ENCODE measurements around the gene RHO.

RHO gene

DNA sequence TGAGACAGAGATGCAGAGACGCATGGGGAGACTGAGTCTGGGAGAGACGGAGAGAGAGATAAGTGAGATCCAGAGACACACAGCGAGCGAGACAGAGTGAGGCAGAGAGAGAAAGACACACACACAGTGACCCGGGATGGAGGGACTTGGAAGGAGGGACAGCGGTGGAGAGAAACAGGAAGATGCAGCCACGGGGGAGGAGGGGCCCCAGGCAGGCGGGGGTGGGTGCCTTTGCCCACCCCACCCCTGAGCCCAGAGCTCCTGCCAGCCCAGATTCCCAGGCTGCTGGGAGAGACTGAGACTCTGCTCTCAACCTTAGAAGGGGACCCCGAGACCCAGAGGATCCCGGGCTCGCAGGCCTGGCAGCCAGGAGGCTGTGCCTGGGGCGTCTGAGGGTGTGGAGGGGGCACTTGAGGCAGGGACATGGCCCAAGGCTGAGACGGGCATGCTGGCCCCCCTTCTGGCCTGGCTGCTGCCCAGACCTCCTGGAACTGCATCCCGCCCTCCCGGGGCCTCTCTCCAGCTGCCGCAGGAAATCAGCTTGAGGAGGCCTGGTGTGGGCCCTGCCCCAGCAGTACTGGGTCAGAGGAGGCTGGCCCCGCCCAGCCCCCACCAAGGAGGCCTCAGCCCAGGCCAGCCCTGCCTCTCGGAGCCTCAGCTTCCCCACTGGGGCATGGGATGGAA, 32.6 kb downstream of the RHO start (continued):
- TF ChIP-seq, protein P1, sequence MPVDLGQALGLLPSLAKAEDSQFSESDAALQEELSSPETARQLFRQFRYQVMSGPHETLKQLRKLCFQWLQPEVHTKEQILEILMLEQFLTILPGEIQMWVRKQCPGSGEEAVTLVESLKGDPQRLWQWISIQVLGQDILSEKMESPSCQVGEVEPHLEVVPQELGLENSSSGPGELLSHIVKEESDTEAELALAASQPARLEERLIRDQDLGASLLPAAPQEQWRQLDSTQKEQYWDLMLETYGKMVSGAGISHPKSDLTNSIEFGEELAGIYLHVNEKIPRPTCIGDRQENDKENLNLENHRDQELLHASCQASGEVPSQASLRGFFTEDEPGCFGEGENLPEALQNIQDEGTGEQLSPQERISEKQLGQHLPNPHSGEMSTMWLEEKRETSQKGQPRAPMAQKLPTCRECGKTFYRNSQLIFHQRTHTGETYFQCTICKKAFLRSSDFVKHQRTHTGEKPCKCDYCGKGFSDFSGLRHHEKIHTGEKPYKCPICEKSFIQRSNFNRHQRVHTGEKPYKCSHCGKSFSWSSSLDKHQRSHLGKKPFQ (tag by site-specific recombination; IDR thresholded peaks at IDR 0.05), result no peak
- TF ChIP-seq ZNF394 (tag by site-specific recombination; IDR thresholded peaks at IDR 0.05; ENCODE audit: borderline replicate concordance), result no peak
- no peak for TF ChIP-seq GFI1B (tag by site-specific recombination; IDR thresholded peaks at IDR 0.05)
- no peak for TF ChIP-seq ZNF555 (tag by site-specific recombination; conservative IDR thresholded peaks at IDR 0.05)
- TF ChIP-seq ZNF140 (tag by site-specific recombination; IDR thresholded peaks at IDR 0.05), result no peak
- TF ChIP-seq ZFP3 (tag by site-specific recombination; IDR thresholded peaks at IDR 0.05; ENCODE audit: low read depth), result no peak
- no peak for TF ChIP-seq SP7 (tag by site-specific recombination; IDR thresholded peaks at IDR 0.05)

DNA sequence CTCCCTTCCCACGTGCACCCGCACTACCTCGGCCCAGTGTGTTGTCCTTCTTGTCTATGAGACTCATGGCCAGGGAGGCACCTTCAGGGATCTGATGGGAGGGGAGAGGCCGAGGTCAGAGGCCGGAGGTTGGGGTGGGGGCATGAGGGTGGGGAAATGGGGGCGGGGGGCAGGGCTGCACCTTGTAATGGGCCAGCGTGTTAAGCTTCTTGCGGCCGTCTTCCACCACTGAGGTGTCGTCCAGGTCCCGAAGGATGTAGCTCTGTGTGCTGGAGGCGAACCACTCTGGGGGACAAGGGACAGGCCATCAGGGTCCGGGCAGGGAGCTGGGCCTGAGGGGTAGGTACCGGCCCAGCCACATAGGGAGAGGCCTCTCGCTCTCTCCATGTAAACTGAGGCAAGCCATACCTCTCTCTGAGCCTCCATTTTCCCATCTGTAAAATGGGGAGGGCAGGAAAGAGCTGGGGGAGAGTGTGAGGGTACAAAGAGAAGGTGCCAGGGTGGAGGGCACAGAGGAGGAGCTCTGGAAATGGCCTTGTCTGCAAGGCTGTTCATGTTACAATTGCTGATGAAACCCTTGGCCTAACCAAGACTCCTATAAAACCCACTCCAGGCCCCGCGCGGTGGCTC, 33.3 kb downstream of the RHO start:
- ChIA-PET CTCF (no interaction called here), POLR2A (no interaction called here)
- Histone ChIP-seq H3K9me3 (ENCODE audit: control insufficient read depth, insufficient read depth, low read depth, low read length) (no peaks in the 10 kb centered on the region), H3K4me1 (ENCODE audit: control insufficient read depth, insufficient read depth, low read length) (no peaks in the 10 kb centered on the region), H3K4me3 (ENCODE audit: low read depth, low read length) (no peak overlapping the region), H3K36me3 (ENCODE audit: control insufficient read depth in 2 of 2, insufficient read depth in 1 of 2, low read length in 2 of 2) (peaks cover 0 to 55% of the 10 kb centered on the region in 2 experiments; a peak in 2 of 3 replicates), H3K27ac (ENCODE audit: extremely low read depth, low read depth, low read length) (no peak overlapping the region)
- TF ChIP-seq ZNF488 (tag by site-specific recombination; IDR thresholded peaks at IDR 0.05), result no peak
- no peak for TF ChIP-seq ZNF175 (tag by site-specific recombination; IDR thresholded peaks at IDR 0.05)
- no peak for TF ChIP-seq ZNF155 (tag by site-specific recombination; IDR thresholded peaks at IDR 0.05)
- TF ChIP-seq YY1 (tag by site-specific recombination; IDR thresholded peaks at IDR 0.05), result no peak
- TF ChIP-seq PRDM6 (tag by site-specific recombination; IDR thresholded peaks at IDR 0.05), result no peak
- TF ChIP-seq ZNF544 (tag by site-specific recombination; IDR thresholded peaks at IDR 0.05), result no peak
- no peak for TF ChIP-seq ATF2 (tag by site-specific recombination; IDR thresholded peaks at IDR 0.05; ENCODE audit: low read depth)
- no peak for TF ChIP-seq ZNF558 (tag by site-specific recombination; IDR thresholded peaks at IDR 0.05)
- TF ChIP-seq, protein P2, sequence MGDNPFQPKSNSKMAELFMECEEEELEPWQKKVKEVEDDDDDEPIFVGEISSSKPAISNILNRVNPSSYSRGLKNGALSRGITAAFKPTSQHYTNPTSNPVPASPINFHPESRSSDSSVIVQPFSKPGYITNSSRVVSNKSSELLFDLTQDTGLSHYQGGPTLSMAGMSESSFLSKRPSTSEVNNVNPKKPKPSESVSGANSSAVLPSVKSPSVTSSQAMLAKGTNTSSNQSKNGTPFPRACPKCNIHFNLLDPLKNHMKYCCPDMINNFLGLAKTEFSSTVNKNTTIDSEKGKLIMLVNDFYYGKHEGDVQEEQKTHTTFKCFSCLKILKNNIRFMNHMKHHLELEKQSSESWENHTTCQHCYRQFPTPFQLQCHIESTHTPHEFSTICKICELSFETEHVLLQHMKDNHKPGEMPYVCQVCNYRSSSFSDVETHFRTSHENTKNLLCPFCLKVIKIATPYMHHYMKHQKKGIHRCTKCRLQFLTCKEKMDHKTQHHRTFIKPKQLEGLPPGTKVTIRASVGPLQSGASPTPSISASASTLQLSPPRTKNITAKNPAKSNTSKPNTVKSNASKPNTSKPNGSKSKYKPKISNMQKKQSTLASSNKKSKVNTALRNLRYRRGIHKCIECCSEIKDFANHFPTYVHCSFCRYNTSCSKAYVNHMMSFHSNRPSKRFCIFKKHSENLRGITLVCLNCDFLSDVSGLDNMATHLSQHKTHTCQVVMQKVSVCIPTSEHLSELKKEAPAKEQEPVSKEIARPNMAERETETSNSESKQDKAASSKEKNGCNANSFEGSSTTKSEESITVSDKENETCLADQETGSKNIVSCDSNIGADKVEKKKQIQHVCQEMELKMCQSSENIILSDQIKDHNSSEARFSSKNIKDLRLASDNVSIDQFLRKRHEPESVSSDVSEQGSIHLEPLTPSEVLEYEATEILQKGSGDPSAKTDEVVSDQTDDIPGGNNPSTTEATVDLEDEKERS (tag by site-specific recombination; IDR thresholded peaks at IDR 0.05), result no peak
- TF ChIP-seq KLF1 (tag by site-specific recombination; IDR thresholded peaks at IDR 0.05), result no peak
- no peak for TF ChIP-seq ZSCAN30 (tag by site-specific recombination; IDR thresholded peaks at IDR 0.05)

Data from HEK293 (cell line).